Stomach (tissue), 9 donors: ENCODE results near the gene GLUD1. TPM values are rescaled to one million over a fixed set of nuclear protein-coding genes. Genes with fewer than 3 reads are reported as not detected.

Experiments
- DNase-seq, 2 donors: peaks; one replicate each; pipeline versions ENCODE4 v3.0.0 to v3.0.0-alpha.2; 2013 to 2019
- H3K27ac ChIP-seq, 5 donors: fragments of 200-600 bp in 4 of 5; sonication (generic) in 4 of 5; one replicate each; pipeline ENCODE4 v1.5.1; 2013 to 2019; ENCODE audit warnings: mild to moderate bottlenecking in 1 of 5, moderate library complexity in 1 of 5
- H3K27me3 ChIP-seq, 3 donors: fragments of 200-600 bp; sonication (generic); one replicate each; pipeline ENCODE4 v1.5.1; 2017 to 2019; ENCODE audit warnings: mixed run types in 1 of 3
- H3K36me3 ChIP-seq, 4 donors: fragments of 200-600 bp; sonication (generic); 1 replicate in 3 of 4; 2 replicates in 1 of 4; pipeline ENCODE4 v1.5.1; 2016 to 2019
- H3K4me1 ChIP-seq, 4 donors: fragments of 200-600 bp; sonication (generic); one replicate each; pipeline ENCODE4 v1.5.1; 2016 to 2019
- H3K4me3 ChIP-seq, 4 donors: fragments of 200-600 bp; sonication (generic) in 3 of 4; one replicate each; pipeline ENCODE4 v1.5.1; 2016 to 2019; ENCODE audit warnings: mild to moderate bottlenecking in 1 of 4
- H3K9me3 ChIP-seq, 4 donors: fragments of 200-600 bp; sonication (generic); one replicate each; pipeline ENCODE4 v1.5.1; 2016 to 2019
- CTCF ChIP-seq, 7 experiments: fragments of 450-650 bp in 4 of 7; fragments of 200-600 bp in 3 of 7; sonication (generic) in 3 of 7; IDR thresholded peaks; one replicate each; pipeline ENCODE4 v1.5.1; 2016 to 2019; ENCODE audit warnings: antibody characterized with exemption in 7 of 7, control low read depth in 2 of 7, mild to moderate bottlenecking in 1 of 7
- EP300 ChIP-seq: sonication (generic); formaldehyde crosslinking; IDR thresholded peaks from one replicate; pipeline ENCODE4 v1.6.1; 2017; ENCODE audit warnings: antibody characterized with exemption
- WGBS, 5 donors: extraction: QIAGEN DNeasy Blood & Tissue Kit in 3 of 5; methylation state at CpG; one replicate each; pipeline versions ENCODE4 v1.1.5 to v1.1.7; 2013 to 2018; 5-methylcytosine and 5-hydroxymethylcytosine counted together
- intact Hi-C: fragments of 100-400 bp; cut with DNase I; formaldehyde crosslinking; loops from one replicate; pipeline ENCODE4 v1.15.1; 2023; ENCODE audit warnings: low total_unique reads
- polyA plus RNA-seq, 3 donors: library from polyadenylated mRNA; stranded (reverse); fragments of 200-250 nt; gene quantifications; one replicate each; pipeline ENCODE4 v1.2.3, GENCODE V29; 2013
- small RNA-seq, 4 donors: library from RNA; depleted of rRNA; stranded (forward); fragments of <200 nt; gene quantifications; one replicate each; pipeline ENCODE3, GENCODE V24; 2016
- total RNA-seq, 5 donors: library from RNA; depleted of rRNA; stranded (reverse); fragments of >200 nt; gene quantifications; one replicate each; pipeline versions ENCODE4 v1.1.0 to v1.2.3, GENCODE V29; 2014 to 2016
- donor health status: healthy with polysubstance abuse.
- donor health status: Bipolar disorder and iron deficiency.
- donor health status: healthy.

The GLUD1 gene
- total and polyA plus RNA-seq, 8 donors: 50.6 to 260 (median 66.2) TPM

GRCh38 chr10:87000491-87000890 lies 94.2 kb downstream of the GLUD1 start:
- 72 to 81% (median 76%) methylated on average over 3 of the region's 3 CpGs for WGBS, 5 donors
- TF ChIP-seq CTCF (IDR thresholded peaks at IDR 0.05) (no peak), EP300 (no peak)
- H3K27me3 ChIP-seq: no peaks in the 10 kb centered on the region
- no peak overlapping the region for H3K27ac ChIP-seq
- H3K4me1 ChIP-seq: no peaks in the 10 kb centered on the region
- H3K36me3 ChIP-seq: peaks cover 0 to 12% (median 0%) of the 10 kb centered on the region in 4 donors
- DNase-seq: no peak
- intact Hi-C loops: no loop called here
- no peak overlapping the region for H3K4me3 ChIP-seq
- H3K9me3 ChIP-seq: no peaks in the 10 kb centered on the region

Small RNA genes within 50 kb of the gene (small RNA-seq; reads per million reads assigned to genes)
- gene AL136982.5 (0 reads per million in 4 donors), gene FAM25A (0 reads per million in 4 donors), gene RNU6-529P (0 reads per million in 4 donors)

Other genes with a start within 250 kb of the GLUD1 start
- 10 to 100 TPM in 3 of 5 donors, 1 to 10 TPM in 2; 1.8 to 40.0 (median 12.9) TPM for gene MMRN2, start 137.2 kb downstream of the GLUD1 start, total RNA-seq
- gene MMRN2, start 137.2 kb downstream of the GLUD1 start, polyA plus RNA-seq: 1 to 10 TPM in 2 of 3 donors, under 1 TPM in 1; 1.00 to 5.0 (median 3.1) TPM
- gene SNCG, start 136.2 kb downstream of the GLUD1 start, total RNA-seq: 1 to 10 TPM in 4 of 5 donors, not detected in 1; 3.8 to 7.6 (median 5.6) TPM
- gene SNCG, start 136.2 kb downstream of the GLUD1 start, polyA plus RNA-seq: 10 to 100 TPM; 10.9 to 59.6 (median 26.4) TPM
- 10 to 100 TPM in 4 of 5 donors, 1 to 10 TPM in 1; 1.2 to 98.2 (median 28.6) TPM for gene ADIRF, start 126.4 kb downstream of the GLUD1 start, total RNA-seq
- 100 to 1,000 TPM in 2 of 3 donors, 10 to 100 TPM in 1; 96.4 to 249 (median 101) TPM for gene ADIRF, start 126.4 kb downstream of the GLUD1 start, polyA plus RNA-seq
- gene FAM25A, start 74.5 kb downstream of the GLUD1 start, total RNA-seq: not detected
- 10 to 100 TPM in 1 of 3 donors, not detected in 2; 11.9 TPM for gene FAM25A, start 74.5 kb downstream of the GLUD1 start, polyA plus RNA-seq
- gene SHLD2, start 363 bp upstream of the GLUD1 start, total RNA-seq: 10 to 100 TPM; 11.6 to 76.2 (median 39.1) TPM
- gene SHLD2, start 363 bp upstream of the GLUD1 start, polyA plus RNA-seq: 10 to 100 TPM; 12.3 to 15.6 (median 13.4) TPM
- 1 to 10 TPM in 2 of 5 donors, under 1 TPM in 2, not detected in 1; 0.45 to 7.0 (median 1.2) TPM for gene NUTM2A, start 130.6 kb upstream of the GLUD1 start, total RNA-seq
- gene NUTM2A, start 130.6 kb upstream of the GLUD1 start, polyA plus RNA-seq: 1 to 10 TPM in 2 of 3 donors, under 1 TPM in 1; 0.92 to 3.8 (median 1.3) TPM